Calu3 (cell line): Measurements from ENCODE around the gene PLPP3. TPM values are rescaled to one million over a fixed set of nuclear protein-coding genes. Genes with fewer than 3 reads are reported as not detected.
A peak's percentile ranks its signal among the peaks of the same experiment; 100 is the strongest.

ENCODE experiments used
- Bru-seq: library from RNA; stranded (reverse); fragments of 400-500 nt; gene quantifications from one replicate; lab custom pipeline; 2021; lab: Mats Ljungman, UMichigan
- BruChase-seq, 2 experiments: library from RNA; stranded (reverse); fragments of 400-500 nt; gene quantifications; one replicate each; lab custom pipeline; 2021; lab: Mats Ljungman, UMichigan
- BruUV-seq: library from RNA; stranded (reverse); fragments of 400-500 nt; replicated peaks from 2 replicates; lab custom pipeline; 2021; lab: Mats Ljungman, UMichigan
- CTCF ChIA-PET: fragments of 300-600 bp; sonication (Branson Sonifier 250); formaldehyde crosslinking; loops from one replicate; lab custom pipeline; 2022; ENCODE audit warnings: antibody characterized with exemption; lab: Charles Lee
- DNase-seq: peaks from one replicate; pipeline ENCODE4 v3.0.0; 2022
- H3K27ac Mint-ChIP-seq: one replicate; pipeline ENCODE4 v1.8.0; 2022; ENCODE audit warnings: mixed read lengths; ENCODE audit not compliant: unreplicated experiment
- H3K27me3 Mint-ChIP-seq: one replicate; pipeline ENCODE4 v1.8.0; 2022; ENCODE audit warnings: mixed read lengths; ENCODE audit not compliant: unreplicated experiment
- H3K36me3 Mint-ChIP-seq: one replicate; pipeline ENCODE4 v1.8.0; 2022; ENCODE audit warnings: mild to moderate bottlenecking, moderate library complexity, mixed read lengths; ENCODE audit not compliant: insufficient read depth, unreplicated experiment
- H3K4me1 Mint-ChIP-seq: one replicate; pipeline ENCODE4 v1.8.0; 2022; ENCODE audit warnings: mild to moderate bottlenecking, low read depth, mixed read lengths; ENCODE audit not compliant: unreplicated experiment
- H3K4me3 Mint-ChIP-seq: one replicate; pipeline ENCODE4 v1.8.0; 2022; ENCODE audit warnings: mild to moderate bottlenecking, low read depth, moderate library complexity, mixed read lengths; ENCODE audit not compliant: unreplicated experiment
- H3K9me3 Mint-ChIP-seq: one replicate; pipeline ENCODE4 v1.8.0; 2022; ENCODE audit warnings: low read depth, mixed read lengths; ENCODE audit not compliant: unreplicated experiment
- intact Hi-C: fragments of 100-400 bp; cut with micrococcal nuclease; formaldehyde crosslinking; loops from one replicate; pipeline ENCODE4 v1.10.0; 2022; ENCODE audit not compliant: unreplicated experiment
- long read RNA-seq: library from polyadenylated mRNA; stranded (forward); transcript quantifications from one replicate; pipeline ENCODE4 v2.0.0, GENCODE V29; 2022
- total RNA-seq: library from RNA; stranded (reverse); gene quantifications from 2 replicates; pipeline ENCODE4 v1.2.3, GENCODE V29; 2022
- TF ChIP-seq, protein P1 (sequence below): fragments of 200-600 bp; IDR thresholded peaks from one replicate; pipeline ENCODE4 v1.8.0; 2022; ENCODE audit warnings: antibody characterized with exemption; ENCODE audit not compliant: unreplicated experiment

Gene PLPP3
- total RNA-seq (17.4 and 18.9 TPM in 2 replicates), Bru-seq, nascent RNA (percentile 72 among the genes with signal in this experiment), BruChase-seq, experiment 1, labeled RNA remaining after a 6-hour chase (percentile 63 among the genes with signal in this experiment), BruChase-seq, experiment 2, labeled RNA remaining after a 2-hour chase (percentile 69 among the genes with signal in this experiment)
- long read RNA-seq, transcript PLPP3-201 (6 exons, 3,292 nt): major isoform, 12 of 16 reads
- long read RNA-seq, partial matches to known transcripts: 0 of 16 reads
- long read RNA-seq, other reads (novel, unspliced or antisense): 2 of 16 reads

DNA sequence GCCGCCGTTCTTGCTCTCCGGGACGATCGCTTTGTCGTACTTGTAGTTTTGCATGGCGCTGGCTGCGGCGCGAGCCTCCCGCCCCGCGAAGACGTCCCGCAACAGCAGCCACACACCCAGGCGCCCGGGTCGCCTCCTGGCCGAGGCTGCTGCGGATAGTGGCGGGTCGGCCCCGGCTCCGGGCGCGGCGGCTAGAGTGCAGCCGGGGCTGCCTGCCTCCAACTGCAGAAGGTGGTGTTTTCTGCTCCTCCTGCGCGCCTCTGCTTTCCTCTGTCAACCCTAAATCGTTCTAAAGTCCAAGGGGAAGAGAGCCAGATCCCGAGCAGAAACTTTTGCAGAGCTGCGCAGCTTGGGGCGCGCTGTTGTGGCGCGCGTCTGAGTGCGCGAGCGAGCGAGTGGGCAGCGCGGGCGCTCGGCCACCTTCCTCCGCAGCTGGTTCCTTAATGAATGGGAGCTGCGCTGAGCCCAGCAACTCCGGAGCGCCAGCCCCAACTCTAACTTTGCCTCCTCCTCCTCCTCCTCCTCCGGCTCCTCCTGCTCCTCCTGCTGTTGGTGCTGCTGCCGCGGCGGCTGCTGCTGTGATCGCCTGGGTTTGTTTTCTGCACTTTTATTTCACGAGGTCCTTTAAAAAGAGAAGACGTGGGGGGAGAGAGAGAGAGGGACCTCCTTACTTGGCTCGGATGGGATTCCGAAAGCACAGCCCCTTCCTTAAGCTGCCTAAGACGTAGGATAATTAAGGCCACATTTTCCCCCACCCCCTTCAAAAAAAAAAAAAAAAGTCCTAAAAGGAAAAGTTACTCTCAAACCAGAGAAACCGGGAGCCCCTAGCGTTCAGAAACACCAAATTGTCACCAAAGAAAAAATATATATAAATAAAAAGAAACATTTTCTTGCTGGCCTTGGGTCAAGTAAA is at the start of gene PLPP3:
Gene PLPP3 (minus strand): TSS at position 601 of the 913 bp plus-strand sequence. CDS start 547 bp downstream, at position 54.
- intact Hi-C loops: loop anchor here (2.0 to 5.0 kb wide), 4 partner anchors 107 to 388 kb away; no protein-coding TSS in a partner anchor
- H3K4me1 Mint-ChIP-seq: peaks cover 33% of the 10 kb centered on the region

DNA sequence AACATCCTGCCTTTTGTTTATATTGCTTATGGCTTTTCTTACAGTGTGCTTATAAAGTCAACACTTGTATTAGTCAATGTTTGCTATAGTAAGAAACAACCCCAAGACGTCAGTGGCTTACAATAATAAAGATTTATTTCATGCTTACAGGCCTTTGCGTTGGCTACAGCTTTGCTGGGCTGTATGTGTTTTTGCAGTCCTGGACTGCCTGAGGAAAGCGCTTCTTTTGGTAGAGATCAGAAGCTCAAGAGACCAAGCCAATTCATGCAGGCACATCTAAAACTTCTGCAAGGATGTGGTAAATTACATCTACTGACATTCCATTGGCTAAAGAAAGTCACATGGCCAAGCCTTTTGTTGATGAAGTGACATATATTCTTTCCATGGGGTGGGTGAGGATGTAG is 48.3 kb upstream of the PLPP3 start:
- BruUV-seq: no TSS peak
- intact Hi-C loops: no loop called here
- CTCF ChIA-PET: no interaction called here
- Mint-ChIP-seq H3K4me1 (no peaks in the 10 kb centered on the region), H3K9me3 (no peaks in the 10 kb centered on the region), H3K4me3 (no peak overlapping the region), H3K27me3 (no peaks in the 10 kb centered on the region), H3K27ac (no peak overlapping the region), H3K36me3 (no peaks in the 10 kb centered on the region)
- TF ChIP-seq, protein P1, sequence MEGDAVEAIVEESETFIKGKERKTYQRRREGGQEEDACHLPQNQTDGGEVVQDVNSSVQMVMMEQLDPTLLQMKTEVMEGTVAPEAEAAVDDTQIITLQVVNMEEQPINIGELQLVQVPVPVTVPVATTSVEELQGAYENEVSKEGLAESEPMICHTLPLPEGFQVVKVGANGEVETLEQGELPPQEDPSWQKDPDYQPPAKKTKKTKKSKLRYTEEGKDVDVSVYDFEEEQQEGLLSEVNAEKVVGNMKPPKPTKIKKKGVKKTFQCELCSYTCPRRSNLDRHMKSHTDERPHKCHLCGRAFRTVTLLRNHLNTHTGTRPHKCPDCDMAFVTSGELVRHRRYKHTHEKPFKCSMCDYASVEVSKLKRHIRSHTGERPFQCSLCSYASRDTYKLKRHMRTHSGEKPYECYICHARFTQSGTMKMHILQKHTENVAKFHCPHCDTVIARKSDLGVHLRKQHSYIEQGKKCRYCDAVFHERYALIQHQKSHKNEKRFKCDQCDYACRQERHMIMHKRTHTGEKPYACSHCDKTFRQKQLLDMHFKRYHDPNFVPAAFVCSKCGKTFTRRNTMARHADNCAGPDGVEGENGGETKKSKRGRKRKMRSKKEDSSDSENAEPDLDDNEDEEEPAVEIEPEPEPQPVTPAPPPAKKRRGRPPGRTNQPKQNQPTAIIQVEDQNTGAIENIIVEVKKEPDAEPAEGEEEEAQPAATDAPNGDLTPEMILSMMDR: no peak
- no peak for DNase-seq

More for the DNA sequence above, at the start of gene PLPP3:
- TF ChIP-seq, protein P1: peak; percentile 63
- Mint-ChIP-seq H3K4me3 (peak within 1 kb of the TSS; percentile 79), H3K9me3 (no peaks in the 10 kb centered on the region), H3K27ac (peak within 1 kb of the TSS; percentile 48), H3K36me3 (peaks cover 38% of the 10 kb centered on the region), H3K27me3 (no peaks in the 10 kb centered on the region)
- TSS peak; percentile 33 for BruUV-seq
- peak; percentile 80 for DNase-seq
- CTCF ChIA-PET: interaction anchor here (0.6 to 1.2 kb wide), 4 partner anchors 10 to 388 kb away, joined by 3 to 6 read pairs (median 4); no protein-coding TSS in a partner anchor

DNA sequence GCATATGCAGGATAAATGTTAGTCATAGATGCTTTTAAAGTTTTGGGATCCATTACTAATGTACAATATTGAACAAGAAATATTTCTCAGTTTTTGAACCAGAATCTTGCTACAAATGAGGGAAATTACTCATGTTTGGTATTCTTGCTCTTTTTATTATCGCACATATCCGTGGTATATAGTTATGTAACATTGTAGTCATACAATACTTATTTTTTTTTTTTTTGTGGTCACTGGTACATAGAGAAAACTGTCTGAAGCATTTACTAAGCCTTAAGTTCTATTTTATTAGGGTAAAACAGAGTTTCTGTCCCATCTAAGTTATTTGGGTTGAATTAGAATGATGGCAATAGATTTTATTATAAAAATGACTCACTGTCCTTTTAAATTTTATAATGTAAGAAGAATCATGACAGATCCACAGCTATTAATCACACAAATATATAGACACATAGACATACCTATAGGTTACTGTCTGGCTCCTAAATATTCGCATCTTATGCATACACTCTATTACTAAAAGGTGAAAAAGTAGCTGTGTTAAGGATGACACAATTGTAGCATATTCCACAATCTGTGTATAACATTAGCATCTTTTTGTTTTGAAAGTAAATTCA is 47.8 kb upstream of the PLPP3 start:
- CTCF ChIA-PET: no interaction called here
- no peaks in the 10 kb centered on the region for H3K4me1 Mint-ChIP-seq
- DNase-seq: no peak
- intact Hi-C loops: no loop called here
- H3K27ac Mint-ChIP-seq: no peak overlapping the region
- no peaks in the 10 kb centered on the region for H3K27me3 Mint-ChIP-seq
- no peak overlapping the region for H3K4me3 Mint-ChIP-seq
- no peaks in the 10 kb centered on the region for H3K36me3 Mint-ChIP-seq
- no peaks in the 10 kb centered on the region for H3K9me3 Mint-ChIP-seq
- BruUV-seq: no TSS peak
- TF ChIP-seq, protein P1: no peak

DNA sequence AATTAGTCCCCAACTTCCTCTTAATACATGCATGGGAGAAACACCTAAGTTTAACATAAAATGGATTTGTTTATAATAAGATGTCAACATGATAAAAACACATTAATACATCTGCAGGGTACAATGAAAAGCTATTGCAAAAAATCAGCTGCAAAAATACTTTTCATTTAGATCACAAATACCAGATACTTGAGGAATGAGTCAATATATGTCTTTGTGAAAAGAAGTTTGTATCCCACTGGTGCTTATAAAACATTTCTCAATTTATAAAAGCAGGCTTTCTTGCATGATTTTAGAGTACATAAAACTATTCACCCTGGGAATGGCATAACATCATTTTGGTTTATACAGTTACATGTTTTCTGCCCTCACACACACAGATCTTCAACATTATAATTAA is 47.2 kb upstream of the PLPP3 start:
- no TSS peak for BruUV-seq
- Mint-ChIP-seq H3K4me3 (no peak overlapping the region), H3K27me3 (no peaks in the 10 kb centered on the region), H3K4me1 (no peaks in the 10 kb centered on the region), H3K9me3 (no peaks in the 10 kb centered on the region), H3K36me3 (no peaks in the 10 kb centered on the region), H3K27ac (no peak overlapping the region)
- TF ChIP-seq, protein P1: no peak
- intact Hi-C loops: no loop called here
- CTCF ChIA-PET: no interaction called here
- DNase-seq: no peak
